GM18526 (cell line): ENCODE results near the gene NAP1L1.

Experiments used
- POLR2A ChIP-seq: IDR thresholded peaks from 3 replicates; pipeline ENCODE4 v1.6.1; 2011; ENCODE audit not compliant: insufficient read length; ENCODE audit errors: extremely low read depth

Gene NAP1L1

DNA sequence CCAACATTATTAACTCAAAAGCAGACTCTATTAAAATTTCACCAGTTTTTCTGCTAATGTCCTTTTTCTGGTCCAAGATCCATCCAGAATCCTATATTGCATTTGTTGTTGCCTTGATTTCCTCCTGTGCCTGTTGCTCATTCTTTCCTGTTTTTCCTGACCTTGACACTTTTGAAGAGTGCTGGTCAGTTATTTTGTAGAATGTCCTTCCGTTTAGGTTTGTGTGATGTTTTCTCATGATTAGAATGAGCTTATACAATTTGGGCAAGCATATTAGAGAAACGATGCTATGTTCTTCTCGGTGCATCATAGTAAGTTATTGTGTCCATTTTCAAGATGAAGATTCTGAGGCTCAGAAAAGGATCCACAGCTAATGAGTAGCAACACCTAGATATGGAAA lies 86.8 kb downstream of the NAP1L1 start:
- TF ChIP-seq POLR2A = no peak

DNA sequence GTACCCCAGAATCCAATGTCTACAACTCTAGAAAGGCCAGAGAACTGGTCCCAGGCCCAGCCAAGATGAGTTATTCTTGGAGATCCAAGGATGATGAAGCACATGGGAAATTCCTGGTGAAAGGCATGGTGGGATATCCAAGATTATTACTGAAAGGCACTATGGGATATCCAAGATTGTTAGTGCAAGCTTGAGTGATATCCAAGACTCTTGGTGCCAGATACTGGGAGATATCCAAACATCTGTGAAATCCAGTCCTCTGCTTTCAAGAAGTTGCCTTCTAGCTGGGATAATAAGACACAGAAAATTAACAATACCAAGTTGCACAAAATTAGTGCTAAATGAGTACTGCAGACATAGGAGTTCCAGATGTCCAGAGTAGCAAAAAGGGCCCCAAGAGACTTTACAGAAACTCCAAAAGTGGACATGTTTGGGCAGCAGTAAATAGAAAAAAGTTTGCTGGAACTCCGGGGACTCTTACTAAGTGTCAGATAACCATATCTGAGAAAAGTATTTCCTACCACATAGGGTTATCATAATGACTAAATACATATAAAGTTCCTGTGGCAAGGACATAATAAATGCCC lies 87.5 kb downstream of the NAP1L1 start:
- TF ChIP-seq POLR2A = no peak

DNA sequence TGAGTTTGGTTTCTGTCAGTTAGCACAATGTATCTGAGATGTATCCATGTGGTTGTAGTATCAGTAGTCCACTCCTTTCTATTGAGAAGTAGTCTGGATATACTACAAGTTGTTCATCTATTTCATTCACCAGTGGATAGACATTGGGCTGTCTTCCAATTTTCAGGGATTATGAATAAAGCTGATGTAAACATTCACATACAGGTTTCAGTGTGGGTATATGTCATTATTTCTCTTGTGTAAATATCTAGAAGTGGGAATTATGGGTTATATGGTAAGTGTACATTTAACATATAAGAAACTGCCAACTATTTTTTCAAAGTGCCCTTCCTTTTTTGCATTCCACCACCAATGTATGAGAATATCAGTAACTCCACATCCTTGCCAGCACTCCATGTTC lies 88.8 kb downstream of the NAP1L1 start:
- TF ChIP-seq POLR2A = no peak

DNA sequence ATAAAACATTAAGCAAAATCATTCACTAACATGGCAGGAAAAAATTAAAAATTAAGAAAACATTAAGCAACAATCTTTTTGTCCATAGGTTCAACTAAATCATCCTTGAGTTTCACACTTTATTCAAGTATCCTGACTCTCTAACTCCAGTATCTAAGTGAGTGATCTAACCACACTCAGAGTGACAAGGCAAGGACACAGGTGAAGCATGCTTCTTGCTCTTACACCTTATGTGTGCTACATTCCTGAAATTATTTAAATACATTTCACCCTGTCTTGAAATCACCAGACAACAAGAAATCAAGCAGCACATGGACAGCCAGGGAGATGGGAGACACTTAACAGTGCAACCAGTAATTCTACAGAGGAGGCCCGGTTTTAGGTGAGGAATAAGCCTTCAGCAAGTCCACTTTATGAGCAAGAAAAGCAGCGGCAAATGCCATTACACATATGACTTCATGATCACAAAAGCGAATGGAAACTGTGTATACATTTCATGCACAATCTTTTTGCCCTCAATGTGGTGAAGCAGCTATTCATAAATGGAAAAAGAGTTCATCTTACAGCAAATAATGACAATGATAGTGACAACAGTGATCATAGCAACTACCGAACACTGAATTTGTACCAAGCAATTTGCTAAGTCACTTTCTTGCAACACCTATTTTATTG lies 90.3 kb downstream of the NAP1L1 start:
- no peak for TF ChIP-seq POLR2A

DNA sequence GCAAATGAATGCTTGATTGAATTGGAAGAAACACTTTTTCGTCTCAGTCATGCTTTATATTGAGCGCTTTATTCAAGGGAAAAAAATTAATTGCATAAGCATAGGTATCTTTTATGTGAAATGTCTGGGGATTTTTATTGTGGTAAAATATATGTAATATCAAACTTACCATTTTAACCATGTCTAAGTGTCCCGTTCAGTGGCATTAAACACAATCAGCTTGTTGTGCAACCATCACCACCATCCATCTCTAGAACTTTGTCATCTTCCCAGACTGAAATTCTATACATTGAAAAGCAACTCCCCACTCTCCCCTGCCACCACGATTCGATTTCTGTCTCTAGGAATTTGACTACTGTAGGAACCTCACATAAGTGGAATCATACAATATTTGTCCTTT lies 92.7 kb downstream of the NAP1L1 start:
- TF ChIP-seq POLR2A = no peak

DNA sequence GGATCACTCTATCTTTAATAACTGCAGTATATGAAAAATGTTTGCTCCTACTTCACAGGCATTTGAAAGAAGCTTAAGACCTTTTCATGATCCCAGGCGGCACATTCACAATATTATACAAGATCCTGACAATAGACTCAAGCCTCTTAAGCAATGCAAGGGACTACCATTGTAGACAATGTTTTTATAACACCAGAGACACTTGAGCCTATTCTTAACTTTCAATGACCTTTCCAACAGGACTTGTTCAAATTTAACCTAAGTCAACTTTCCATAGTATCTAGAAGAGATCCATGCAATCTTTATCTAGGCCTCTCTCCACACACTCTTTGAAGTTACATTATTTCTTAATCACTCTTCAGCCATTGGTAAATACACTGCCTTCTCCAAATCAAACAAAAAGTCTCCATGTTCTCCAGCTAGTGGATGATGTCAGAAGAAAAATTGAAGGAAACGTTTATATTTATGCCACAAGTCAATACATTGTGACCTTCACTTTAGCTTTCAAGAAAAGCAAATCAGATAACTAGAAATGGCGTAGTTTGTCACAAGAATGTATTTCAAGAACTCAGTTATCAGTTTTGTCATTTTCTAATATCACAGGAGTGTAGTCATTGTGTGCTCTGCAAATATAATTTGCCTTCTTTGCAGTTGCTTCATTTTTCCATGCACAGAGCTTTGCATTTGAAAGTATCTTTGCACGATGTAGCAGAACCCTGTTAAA lies 94.1 kb downstream of the NAP1L1 start:
- no peak for TF ChIP-seq POLR2A
